KMS-11 (cell line): ENCODE measurements around the gene CEP128.

Experiments used
- H2AFZ ChIP-seq: fragments of 200-600 bp; sonication (generic); 2 replicates; pipeline ENCODE4 v1.6.1; 2016; ENCODE audit warnings: antibody characterized with exemption, mixed run types, low read depth
- H3K27ac ChIP-seq: fragments of 200-600 bp; sonication (generic); 2 replicates; pipeline ENCODE4 v1.6.1; 2016; ENCODE audit warnings: mild to moderate bottlenecking, mixed run types
- H3K27me3 ChIP-seq: fragments of 200-600 bp; sonication (generic); 2 replicates; pipeline ENCODE4 v1.6.1; 2017; ENCODE audit warnings: mild to moderate bottlenecking, low read depth, mixed run types, moderate library complexity; ENCODE audit not compliant: insufficient read depth
- H3K36me3 ChIP-seq: fragments of 200-600 bp; sonication (generic); 2 replicates; pipeline ENCODE4 v1.6.1; 2017; ENCODE audit warnings: mild to moderate bottlenecking, mixed run types; ENCODE audit not compliant: insufficient read depth
- H3K4me1 ChIP-seq: fragments of 200-600 bp; sonication (generic); 2 replicates; pipeline ENCODE4 v1.6.1; 2016; ENCODE audit warnings: mild to moderate bottlenecking, low read depth, mixed run types; ENCODE audit not compliant: poor library complexity, severe bottlenecking
- H3K4me2 ChIP-seq: fragments of 200-600 bp; sonication (generic); 2 replicates; pipeline ENCODE4 v1.7.0; 2016; ENCODE audit warnings: mild to moderate bottlenecking, mixed run types
- H3K4me3 ChIP-seq: fragments of 200-600 bp; sonication (generic); IDR thresholded peaks from 2 replicates; pipeline ENCODE4 v1.6.1; 2017; ENCODE audit warnings: low read depth, low read length, mixed read lengths; ENCODE audit not compliant: insufficient read depth
- H3K79me2 ChIP-seq: fragments of 200-600 bp; sonication (generic); 2 replicates; pipeline ENCODE4 v1.6.1; 2016; ENCODE audit warnings: low read depth, mixed run types; ENCODE audit not compliant: insufficient read depth
- H3K9ac ChIP-seq: fragments of 200-600 bp; sonication (generic); 2 replicates; pipeline ENCODE4 v1.6.1; 2016; ENCODE audit warnings: mild to moderate bottlenecking, mixed run types
- H4K20me1 ChIP-seq: fragments of 200-600 bp; sonication (generic); 2 replicates; pipeline ENCODE4 v1.6.1; 2016; ENCODE audit warnings: mild to moderate bottlenecking, mixed run types; ENCODE audit not compliant: insufficient read depth
- TF ChIP-seq, protein P1 (sequence below): fragments of 200-600 bp; sonication (generic); conservative IDR thresholded peaks from 2 replicates; pipeline ENCODE4 v1.6.1; 2017; ENCODE audit warnings: low read depth, mild to moderate bottlenecking, antibody characterized with exemption, low read length, moderate library complexity, mixed read lengths

Gene CEP128

DNA sequence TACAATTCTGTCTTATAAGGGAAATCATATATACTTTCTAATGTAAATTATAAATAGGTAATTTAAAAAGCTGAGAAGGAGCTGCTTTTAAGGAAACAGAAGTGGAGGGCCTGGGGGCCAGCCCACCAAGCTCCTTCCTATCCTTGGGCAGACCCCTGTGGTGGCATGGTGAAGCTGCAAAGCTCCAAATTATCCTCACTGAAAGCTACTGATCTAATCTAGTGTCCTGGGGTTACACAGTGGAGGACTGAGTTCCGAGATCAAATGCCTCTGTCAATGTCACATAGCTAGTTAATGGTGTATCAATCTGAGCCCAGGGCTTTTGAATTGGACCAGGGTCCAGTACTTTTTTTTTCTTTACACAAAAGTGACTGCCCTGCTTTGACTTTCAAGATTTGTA is 355.4 kb downstream of the CEP128 start:
- Histone ChIP-seq H3K27ac (no peak overlapping the region), H3K4me2 (no peak overlapping the region; the same call in 1 of the 2 replicates), H3K4me3 (no peak overlapping the region), H3K36me3 (no peaks in the 10 kb centered on the region), H3K4me1 (peaks cover 22% of the 10 kb centered on the region), H3K9ac (no peak overlapping the region), H3K79me2 (no peaks in the 10 kb centered on the region), H2AFZ (no peak overlapping the region), H4K20me1 (no peaks in the 10 kb centered on the region), H3K27me3 (no peaks in the 10 kb centered on the region)
- TF ChIP-seq, protein P1, sequence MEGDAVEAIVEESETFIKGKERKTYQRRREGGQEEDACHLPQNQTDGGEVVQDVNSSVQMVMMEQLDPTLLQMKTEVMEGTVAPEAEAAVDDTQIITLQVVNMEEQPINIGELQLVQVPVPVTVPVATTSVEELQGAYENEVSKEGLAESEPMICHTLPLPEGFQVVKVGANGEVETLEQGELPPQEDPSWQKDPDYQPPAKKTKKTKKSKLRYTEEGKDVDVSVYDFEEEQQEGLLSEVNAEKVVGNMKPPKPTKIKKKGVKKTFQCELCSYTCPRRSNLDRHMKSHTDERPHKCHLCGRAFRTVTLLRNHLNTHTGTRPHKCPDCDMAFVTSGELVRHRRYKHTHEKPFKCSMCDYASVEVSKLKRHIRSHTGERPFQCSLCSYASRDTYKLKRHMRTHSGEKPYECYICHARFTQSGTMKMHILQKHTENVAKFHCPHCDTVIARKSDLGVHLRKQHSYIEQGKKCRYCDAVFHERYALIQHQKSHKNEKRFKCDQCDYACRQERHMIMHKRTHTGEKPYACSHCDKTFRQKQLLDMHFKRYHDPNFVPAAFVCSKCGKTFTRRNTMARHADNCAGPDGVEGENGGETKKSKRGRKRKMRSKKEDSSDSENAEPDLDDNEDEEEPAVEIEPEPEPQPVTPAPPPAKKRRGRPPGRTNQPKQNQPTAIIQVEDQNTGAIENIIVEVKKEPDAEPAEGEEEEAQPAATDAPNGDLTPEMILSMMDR, result no peak

- H3K79me2 ChIP-seq, result no peaks in the 10 kb centered on the region
- no peak overlapping the region for H3K4me3 ChIP-seq
- no peak overlapping the region for H3K9ac ChIP-seq
- no peak overlapping the region for H3K4me2 ChIP-seq
- H3K27ac ChIP-seq, result no peak overlapping the region
- H3K27me3 ChIP-seq, result no peaks in the 10 kb centered on the region
- H4K20me1 ChIP-seq, result no peaks in the 10 kb centered on the region
- H3K4me1 ChIP-seq, result peaks cover 22% of the 10 kb centered on the region
- TF ChIP-seq, protein P1, result no peak
- H3K36me3 ChIP-seq, result no peaks in the 10 kb centered on the region
- no peak overlapping the region for H2AFZ ChIP-seq
These were observed 356.1 kb downstream of the CEP128 start for GRCh38 chr14:80585506-80585835.

GRCh38 chr14:80584744-80585505 is 356.6 kb downstream of the CEP128 start:
- H3K9ac ChIP-seq, result no peak overlapping the region
- no peak overlapping the region for H3K4me2 ChIP-seq
- TF ChIP-seq, protein P1, result no peak
- H3K4me1 ChIP-seq, result peaks cover 22% of the 10 kb centered on the region
- no peaks in the 10 kb centered on the region for H3K36me3 ChIP-seq
- H3K27me3 ChIP-seq, result no peaks in the 10 kb centered on the region
- H3K79me2 ChIP-seq, result no peaks in the 10 kb centered on the region
- no peak overlapping the region for H3K27ac ChIP-seq
- H3K4me3 ChIP-seq, result no peak overlapping the region
- no peaks in the 10 kb centered on the region for H4K20me1 ChIP-seq
- H2AFZ ChIP-seq, result no peak overlapping the region

DNA sequence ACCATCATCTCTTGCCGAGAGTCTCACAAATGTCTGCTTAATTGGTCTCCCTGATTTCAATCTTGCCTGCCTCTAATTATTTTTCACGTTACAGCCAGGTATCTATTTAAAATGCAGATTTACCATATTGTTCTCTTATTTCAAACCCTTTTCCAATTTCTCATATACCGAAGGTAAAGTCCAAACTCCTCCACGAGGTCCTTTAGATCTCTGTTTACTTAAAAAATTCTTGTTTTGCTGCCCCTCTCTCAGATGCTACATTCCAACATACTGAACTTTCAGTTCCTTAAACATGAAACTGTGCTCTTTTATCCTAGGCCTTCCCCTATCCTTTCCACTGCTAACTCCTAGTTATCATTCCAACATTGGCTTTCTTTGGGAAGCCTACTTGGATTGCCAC is 363.9 kb downstream of the CEP128 start:
- no peaks in the 10 kb centered on the region for H3K27me3 ChIP-seq
- H3K27ac ChIP-seq, result no peak overlapping the region
- no peak overlapping the region for H3K4me2 ChIP-seq
- no peaks in the 10 kb centered on the region for H4K20me1 ChIP-seq
- no peaks in the 10 kb centered on the region for H3K79me2 ChIP-seq
- H3K36me3 ChIP-seq, result no peaks in the 10 kb centered on the region
- no peak overlapping the region for H3K4me3 ChIP-seq
- no peaks in the 10 kb centered on the region for H3K4me1 ChIP-seq
- no peak overlapping the region for H2AFZ ChIP-seq
- TF ChIP-seq, protein P1, result no peak
- H3K9ac ChIP-seq, result no peak overlapping the region
